Heart left ventricle (tissue), 16 donors: ENCODE data around the gene ANKRD63. TPM values are rescaled to one million over a fixed set of nuclear protein-coding genes. Genes with fewer than 3 reads are reported as not detected.

ENCODE experiments used
- ATAC-seq, 4 donors: fragments of 200-7000 bp; cut with Tn5 transposase; one replicate each; pipeline ENCODE4 v1.9.1; 2020 to 2022; ENCODE audit warnings: moderate library complexity in 4 of 4, mild to moderate bottlenecking in 3 of 4, moderate number of reproducible peaks in 1 of 4
- DNase-seq, 5 donors: peaks; one replicate each; pipeline ENCODE4 v3.0.0-alpha.2; 2020
- H3K27ac ChIP-seq, 12 donors: fragments of 200-600 bp; sonication (generic) in 4 of 12; one replicate each; pipeline versions ENCODE4 v1.5.0 to v1.8.0; 2016 to 2022; ENCODE audit warnings: mild to moderate bottlenecking in 2 of 12
- H3K27me3 ChIP-seq, 9 donors: fragments of 200-600 bp; sonication (generic) in 2 of 9; one replicate each; pipeline versions ENCODE4 v1.5.1 to v1.8.0; 2016 to 2022; ENCODE audit warnings: mild to moderate bottlenecking in 3 of 9
- H3K36me3 ChIP-seq, 9 donors: fragments of 200-600 bp; sonication (generic) in 2 of 9; one replicate each; pipeline versions ENCODE4 v1.5.0 to v1.8.0; 2018 to 2022; ENCODE audit warnings: mild to moderate bottlenecking in 2 of 9
- H3K4me1 ChIP-seq, 12 donors: fragments of 200-600 bp; sonication (generic) in 4 of 12; one replicate each; pipeline versions ENCODE4 v1.5.0 to v1.8.0; 2016 to 2022; ENCODE audit warnings: mild to moderate bottlenecking in 3 of 12
- H3K4me3 ChIP-seq, 12 donors: fragments of 200-600 bp; sonication (generic) in 4 of 12; one replicate each; pipeline versions ENCODE4 v1.5.0 to v1.8.0; 2017 to 2022; ENCODE audit warnings: mild to moderate bottlenecking in 9 of 12, moderate library complexity in 4 of 12
- H3K9me3 ChIP-seq, 12 donors: fragments of 200-600 bp; sonication (generic) in 4 of 12; one replicate each; pipeline versions ENCODE4 v1.5.0 to v1.8.0; 2016 to 2022; ENCODE audit warnings: mild to moderate bottlenecking in 1 of 12
- CTCF ChIP-seq, 12 donors: fragments of 200-600 bp; sonication (generic) in 4 of 12; IDR thresholded peaks; one replicate each; pipeline versions ENCODE4 v1.5.0 to v1.8.0; 2018 to 2022; ENCODE audit warnings: antibody characterized with exemption in 12 of 12, mild to moderate bottlenecking in 5 of 12
- POLR2A ChIP-seq, 2 donors: fragments of 450-650 bp; IDR thresholded peaks; one replicate each; pipeline ENCODE4 v1.6.1; 2017; ENCODE audit warnings: antibody characterized with exemption in 2 of 2, mild to moderate bottlenecking in 2 of 2, moderate library complexity in 2 of 2
- WGBS, 4 donors: extraction: QIAGEN DNeasy Blood & Tissue Kit in 2 of 4; methylation state at CpG; one replicate each; pipeline versions ENCODE4 v1.1.5 to v1.1.7; 2013 to 2018; 5-methylcytosine and 5-hydroxymethylcytosine counted together
- intact Hi-C, 10 donors: fragments of 100-400 bp; cut with DNase I; formaldehyde crosslinking; loops; one replicate each; pipeline versions ENCODE4 v1.11.1 to v1.14.2; 2022
- polyA plus RNA-seq, 2 donors: library from polyadenylated mRNA; stranded (reverse); fragments of 200-250 nt; gene quantifications; one replicate each; pipeline ENCODE4 v1.2.3, GENCODE V29; 2013
- total RNA-seq, 9 donors: library from RNA; depleted of rRNA in 2 of 9; stranded (reverse); fragments of >200 nt in 2 of 9; fragmentation: NEBNext Ultra II Directional in 3 of 9; extraction: Animal tissue kit (Norgen Biotek cat#: 25700) in 3 of 9; gene quantifications; one replicate each; pipeline versions ENCODE4 v1.1.0 to v1.2.4, GENCODE V29; 2016 to 2023
- donor health status: ischemic (EF 13 %, LVEDD 7.1; RV severe dilation, severe dysfunction).
- donor health status: healthy with polysubstance abuse.
- donor health status: DM: no; HTN: yes; CAD: no.
- donor health status: DM: no; HTN: no; CAD: no.
- donor health status: ischemic (EF 25% LVEDD 6.9; RV normal size, moderate dysfunction).
- donor health status: ischemic (EF 25% LVEDD 5.7; RV mildly dilated, moderate dysfunction).
- donor health status: healthy.
- donor health status: DM: yes; HTN: yes; CAD: no.
- donor health status: ischemic (EF 35%, LVEDD 5.7; RV mildly dilated, moderate dysfunction).
- donor health status: nonischemic (EF 11% LVEDD 7.7; RV severe dilation, severe dysfunction).
- donor health status: DM: yes; HTN: yes; CAD: no.
- donor health status: PGD.
- donor health status: ischemic (EF 29% LVEDD 5.4; RV normal size, mild dysfunction).
- donor health status: nonischemic (EF 23%, LVEDD 6.1; RV moderate dilation, normal function).

Gene ANKRD63
- total and polyA plus RNA-seq, 11 donors = 0.27 to 0.57 (median 0.45) TPM; not detected in 6

GRCh38 chr15:40278026-40278425, 4.8 kb downstream of the ANKRD63 start:
- no peak overlapping the region for H3K4me3 ChIP-seq
- 64 to 78% (median 68%) methylated on average over 9 to 10 of the region's 10 CpGs for WGBS, 4 donors
- H3K4me1 ChIP-seq = peaks cover 0 to 48% (median 14%) of the 10 kb centered on the region in 12 donors
- TF ChIP-seq POLR2A (IDR thresholded peaks at IDR 0.05) (no peak), CTCF (IDR thresholded peaks at IDR 0.05) (no peak)
- intact Hi-C loops = loop anchor here (2.0 to 10.0 kb wide), 8 partner anchors 31 to 493 kb away; partner anchors contain the start of gene FSIP1 (in 2 of the 10)
- DNase-seq (no peak), ATAC-seq (no peak)
- no peaks in the 10 kb centered on the region for H3K36me3 ChIP-seq
- H3K27me3 ChIP-seq = peaks cover 17 to 53% (median 41%) of the 10 kb centered on the region in 9 donors
- H3K27ac ChIP-seq = no peak overlapping the region
- no peaks in the 10 kb centered on the region for H3K9me3 ChIP-seq

- 31 to 50% (median 47%) methylated on average over 16 of the region's 16 CpGs for WGBS, 4 donors
- H3K27me3 ChIP-seq = peaks cover 12 to 47% (median 35%) of the 10 kb centered on the region in 9 donors
- H3K9me3 ChIP-seq = no peaks in the 10 kb centered on the region
- peak overlapping the region in 1 of 12 donors; percentile 15 for H3K4me3 ChIP-seq
- no peak overlapping the region for H3K27ac ChIP-seq
- DNase-seq (no peak), ATAC-seq (no peak)
- intact Hi-C loops = loop anchor here in 6 of 10 donors (5.0 to 10.0 kb wide), 4 partner anchors 35 to 493 kb away; partner anchors contain the start of gene FSIP1 (in 2 of the 6)
- TF ChIP-seq POLR2A (IDR thresholded peaks at IDR 0.05) (no peak), CTCF (IDR thresholded peaks at IDR 0.05) (no peak)
- no peaks in the 10 kb centered on the region for H3K36me3 ChIP-seq
- H3K4me1 ChIP-seq = peaks cover 0 to 42% (median 9%) of the 10 kb centered on the region in 12 donors
These were observed 5.4 kb downstream of the ANKRD63 start for GRCh38 chr15:40277471-40277870.

- WGBS, 4 donors = 47 to 52% (median 50%) methylated on average over 4 of the region's 4 CpGs
- intact Hi-C loops = loop anchor here in 6 of 10 donors (5.0 to 10.0 kb wide), 4 partner anchors 35 to 492 kb away; partner anchors contain the start of gene FSIP1 (in 2 of the 6)
- H3K36me3 ChIP-seq = no peaks in the 10 kb centered on the region
- ATAC-seq = no peak
- DNase-seq = no peak
- H3K9me3 ChIP-seq = no peaks in the 10 kb centered on the region
- H3K4me3 ChIP-seq = no peak overlapping the region
- TF ChIP-seq POLR2A (IDR thresholded peaks at IDR 0.05) = no peak
- TF ChIP-seq CTCF (IDR thresholded peaks at IDR 0.05) = no peak
- H3K27ac ChIP-seq = no peak overlapping the region
- H3K27me3 ChIP-seq = peaks cover 9 to 42% (median 30%) of the 10 kb centered on the region in 9 donors
- peaks cover 0 to 37% (median 5%) of the 10 kb centered on the region in 12 donors for H3K4me1 ChIP-seq
These were observed 5.9 kb downstream of the ANKRD63 start for GRCh38 chr15:40276927-40277326.

GRCh38 chr15:40275954-40276353, 6.9 kb downstream of the ANKRD63 start:
- Histone ChIP-seq H3K4me3 (no peak overlapping the region), H3K4me1 (peaks cover 0 to 34% (median 5%) of the 10 kb centered on the region in 12 donors), H3K36me3 (no peaks in the 10 kb centered on the region), H3K9me3 (no peaks in the 10 kb centered on the region), H3K27me3 (peaks cover 5 to 33% (median 21%) of the 10 kb centered on the region in 9 donors), H3K27ac (no peak overlapping the region)
- no peak for DNase-seq
- intact Hi-C loops = loop anchor here (1.0 to 10.0 kb wide), 9 partner anchors 36 to 491 kb away; partner anchors contain the start of gene FSIP1 (in 2 of the 10)
- WGBS, 4 donors = 92 to 95% (median 93%) methylated on average over 5 to 7 of the region's 7 CpGs
- no peak for TF ChIP-seq CTCF (IDR thresholded peaks at IDR 0.05)
- no peak for TF ChIP-seq POLR2A (IDR thresholded peaks at IDR 0.05)
- no peak for ATAC-seq
